Stimulated activated CD8-positive, alpha-beta memory T cell treated with anti-CD3 and anti-CD28 coated beads, Interleukin-4, amount 100 ng/mL, for 4 hours (primary cell): ENCODE data around the gene THSD7A.

Source experiments
- DNase-seq, 2 donors: peaks; one replicate each; pipeline ENCODE4 v3.0.0-alpha.2; 2020; ENCODE audit warnings: low read depth in 2 of 2, low spot score in 1 of 2

The THSD7A gene

GRCh38 chr7:11831736-11832495, at the start of gene THSD7A:
THSD7A (minus strand) TSS chr7:11832198; CDS start chr7:11831946, 252 bp downstream.
- DNase-seq, result no peak

GRCh38 chr7:11881680-11882079, 49.7 kb upstream of the THSD7A start:
- no peak for DNase-seq

GRCh38 chr7:11875635-11876034, 43.6 kb upstream of the THSD7A start:
- no peak for DNase-seq

GRCh38 chr7:11865671-11866070, 33.7 kb upstream of the THSD7A start:
- DNase-seq, result no peak

GRCh38 chr7:11858622-11859302, 26.8 kb upstream of the THSD7A start:
- no peak for DNase-seq

GRCh38 chr7:11858026-11858425, 26.0 kb upstream of the THSD7A start:
- no peak for DNase-seq

GRCh38 chr7:11848251-11848650, 16.3 kb upstream of the THSD7A start:
- DNase-seq, result no peak

GRCh38 chr7:11847336-11847735, 15.3 kb upstream of the THSD7A start:
- DNase-seq, result no peak

GRCh38 chr7:11846361-11846955, 14.5 kb upstream of the THSD7A start:
- no peak for DNase-seq

GRCh38 chr7:11843113-11843765, 11.2 kb upstream of the THSD7A start:
- DNase-seq, result no peak

GRCh38 chr7:11841657-11842056, 9.7 kb upstream of the THSD7A start:
- DNase-seq, result no peak

GRCh38 chr7:11835260-11835659, 3.3 kb upstream of the THSD7A start:
- no peak for DNase-seq

- no peak for DNase-seq
Observed at GRCh38 chr7:11833431-11833830, 1.4 kb upstream of the THSD7A start.

- DNase-seq, result no peak
Observed at GRCh38 chr7:11831156-11831735, 752 bp downstream of the THSD7A start.

GRCh38 chr7:11830582-11831155, 1.3 kb downstream of the THSD7A start:
- no peak for DNase-seq

GRCh38 chr7:11829954-11830353, 2.0 kb downstream of the THSD7A start:
- DNase-seq, result no peak

GRCh38 chr7:11819947-11820346, 12.1 kb downstream of the THSD7A start:
- no peak for DNase-seq

GRCh38 chr7:11819271-11819670, 12.7 kb downstream of the THSD7A start:
- DNase-seq, result no peak

GRCh38 chr7:11818281-11818680, 13.7 kb downstream of the THSD7A start:
- DNase-seq, result no peak

- no peak for DNase-seq
Observed at GRCh38 chr7:11817111-11817740, 14.8 kb downstream of the THSD7A start.

- no peak for DNase-seq
Observed at GRCh38 chr7:11811709-11812108, 20.3 kb downstream of the THSD7A start.
